ENCODE measurements around the gene CABP4. TPM values are rescaled to one million over a fixed set of nuclear protein-coding genes. Genes with fewer than 3 reads are reported as not detected.

Gene CABP4
- total RNA-seq, 1 experiment from 2014 or later = not detected

DNA sequence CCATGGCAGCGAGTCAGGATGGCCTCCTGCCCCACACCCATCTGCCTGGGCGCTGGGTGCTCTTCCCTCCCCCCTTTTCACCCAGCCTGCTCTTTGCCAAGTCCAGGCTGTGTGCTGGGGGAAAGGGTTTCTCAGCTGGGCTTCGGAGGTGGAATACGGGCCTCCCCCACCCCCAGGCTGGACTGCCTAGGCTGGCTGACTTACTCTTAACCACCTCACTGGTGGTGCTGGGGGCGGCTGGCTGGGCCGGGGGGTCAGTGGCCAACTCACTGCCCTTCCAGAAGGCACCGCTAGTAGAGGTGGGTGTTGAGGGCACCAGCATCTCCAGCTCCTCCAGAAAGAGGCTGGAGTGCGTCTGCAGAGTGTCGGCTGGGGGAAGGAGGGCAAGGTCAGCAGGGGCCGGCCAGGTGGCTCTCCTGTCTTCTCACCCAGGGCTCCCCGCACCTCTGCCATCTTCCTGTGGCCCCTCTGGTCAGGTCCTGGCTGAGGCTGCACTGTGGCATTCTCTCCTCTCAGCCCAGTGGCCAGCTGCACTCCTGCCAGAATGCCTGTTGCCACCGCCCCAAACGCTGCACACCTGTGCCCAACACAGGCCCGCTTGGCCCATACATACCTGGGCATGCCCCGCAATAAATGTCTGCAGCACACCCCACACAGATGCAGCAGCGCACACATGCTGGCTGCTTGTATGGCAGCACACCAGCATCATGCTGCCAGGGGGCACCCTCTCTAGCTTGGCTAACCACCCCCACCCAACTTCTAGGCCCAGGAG, 40.3 kb downstream of the CABP4 start:
- H3K9me3 Mint-ChIP-seq (ENCODE audit: unreplicated experiment) = no peaks in the 10 kb centered on the region
- no peak for DNase-seq
- no peaks in the 10 kb centered on the region for H3K4me1 Mint-ChIP-seq (ENCODE audit: low read depth, unreplicated experiment)
- no peaks in the 10 kb centered on the region for H3K9me3 ChIP-seq
- peaks cover 6% of the 10 kb centered on the region; the same call in 1 of the 2 replicates for H3K36me3 ChIP-seq (ENCODE audit: control insufficient read depth, insufficient read depth, low read length)
- H3K36me3 Mint-ChIP-seq (ENCODE audit: insufficient read depth, unreplicated experiment) = peaks cover 81% of the 10 kb centered on the region
- TF ChIP-seq, protein P1, sequence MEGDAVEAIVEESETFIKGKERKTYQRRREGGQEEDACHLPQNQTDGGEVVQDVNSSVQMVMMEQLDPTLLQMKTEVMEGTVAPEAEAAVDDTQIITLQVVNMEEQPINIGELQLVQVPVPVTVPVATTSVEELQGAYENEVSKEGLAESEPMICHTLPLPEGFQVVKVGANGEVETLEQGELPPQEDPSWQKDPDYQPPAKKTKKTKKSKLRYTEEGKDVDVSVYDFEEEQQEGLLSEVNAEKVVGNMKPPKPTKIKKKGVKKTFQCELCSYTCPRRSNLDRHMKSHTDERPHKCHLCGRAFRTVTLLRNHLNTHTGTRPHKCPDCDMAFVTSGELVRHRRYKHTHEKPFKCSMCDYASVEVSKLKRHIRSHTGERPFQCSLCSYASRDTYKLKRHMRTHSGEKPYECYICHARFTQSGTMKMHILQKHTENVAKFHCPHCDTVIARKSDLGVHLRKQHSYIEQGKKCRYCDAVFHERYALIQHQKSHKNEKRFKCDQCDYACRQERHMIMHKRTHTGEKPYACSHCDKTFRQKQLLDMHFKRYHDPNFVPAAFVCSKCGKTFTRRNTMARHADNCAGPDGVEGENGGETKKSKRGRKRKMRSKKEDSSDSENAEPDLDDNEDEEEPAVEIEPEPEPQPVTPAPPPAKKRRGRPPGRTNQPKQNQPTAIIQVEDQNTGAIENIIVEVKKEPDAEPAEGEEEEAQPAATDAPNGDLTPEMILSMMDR (IDR thresholded peaks at IDR 0.05; ENCODE audit: insufficient read depth in 1 of 2, low read depth in 1 of 2, low read length in 1 of 2, severe bottlenecking in 1 of 2, unreplicated experiment in 1 of 2) = no peak
- H3K27ac Mint-ChIP-seq (ENCODE audit: unreplicated experiment) = no peak overlapping the region
- no peak overlapping the region for H3K4me3 ChIP-seq (ENCODE audit: low read depth, low read length)
- no peaks in the 10 kb centered on the region for H3K27me3 Mint-ChIP-seq (ENCODE audit: insufficient read depth, unreplicated experiment)
- 0 out of 2 replicates have a peak, but pooled peaks cover 5% of the 10 kb centered on the region for H3K4me1 ChIP-seq
- intact Hi-C loops (cut with micrococcal nuclease; ENCODE audit: unreplicated experiment) = no loop called here
- BruUV-seq (replicated peaks) = no TSS peak
- no peak overlapping the region for H3K4me3 Mint-ChIP-seq (ENCODE audit: unreplicated experiment)
- ChIA-PET CTCF (interaction anchor here (0.7 kb wide), 1 partner anchor 816 kb away, joined by 4 read pairs; no protein-coding TSS in a partner anchor), POLR2A (interaction anchor here (0.6 kb wide), 1 partner anchor 18 kb away, joined by 3 read pairs; no protein-coding TSS in a partner anchor)
- no peaks in the 10 kb centered on the region for H3K27me3 ChIP-seq (replicated peaks; ENCODE audit: control insufficient read depth, insufficient read depth, low read length)

- ChIA-PET POLR2A (no interaction called here), CTCF (no interaction called here)
- H3K9me3 ChIP-seq = no peaks in the 10 kb centered on the region
- no peak for DNase-seq
- 0 out of 2 replicates have a peak, but pooled peaks cover 5% of the 10 kb centered on the region for H3K4me1 ChIP-seq
- BruUV-seq (replicated peaks) = no TSS peak
- no peaks in the 10 kb centered on the region for H3K9me3 Mint-ChIP-seq (ENCODE audit: unreplicated experiment)
- H3K27ac Mint-ChIP-seq (ENCODE audit: unreplicated experiment) = no peak overlapping the region
- H3K4me3 Mint-ChIP-seq (ENCODE audit: unreplicated experiment) = no peak overlapping the region
- peaks cover 6% of the 10 kb centered on the region for H3K36me3 ChIP-seq (ENCODE audit: control insufficient read depth, insufficient read depth, low read length)
- no peaks in the 10 kb centered on the region for H3K27me3 ChIP-seq (replicated peaks; ENCODE audit: control insufficient read depth, insufficient read depth, low read length)
- H3K4me1 Mint-ChIP-seq (ENCODE audit: low read depth, unreplicated experiment) = no peaks in the 10 kb centered on the region
- H3K36me3 Mint-ChIP-seq (ENCODE audit: insufficient read depth, unreplicated experiment) = peaks cover 81% of the 10 kb centered on the region
- H3K4me3 ChIP-seq (ENCODE audit: low read depth, low read length) = no peak overlapping the region
- no peaks in the 10 kb centered on the region for H3K27me3 Mint-ChIP-seq (ENCODE audit: insufficient read depth, unreplicated experiment)
- TF ChIP-seq, protein P1 (IDR thresholded peaks at IDR 0.05; ENCODE audit: insufficient read depth in 1 of 2, low read depth in 1 of 2, low read length in 1 of 2, severe bottlenecking in 1 of 2, unreplicated experiment in 1 of 2) = no peak
- intact Hi-C loops (cut with micrococcal nuclease; ENCODE audit: unreplicated experiment) = no loop called here
Measured at GRCh38 chr11:67496113-67496512, 41.0 kb downstream of the CABP4 start.

DNA sequence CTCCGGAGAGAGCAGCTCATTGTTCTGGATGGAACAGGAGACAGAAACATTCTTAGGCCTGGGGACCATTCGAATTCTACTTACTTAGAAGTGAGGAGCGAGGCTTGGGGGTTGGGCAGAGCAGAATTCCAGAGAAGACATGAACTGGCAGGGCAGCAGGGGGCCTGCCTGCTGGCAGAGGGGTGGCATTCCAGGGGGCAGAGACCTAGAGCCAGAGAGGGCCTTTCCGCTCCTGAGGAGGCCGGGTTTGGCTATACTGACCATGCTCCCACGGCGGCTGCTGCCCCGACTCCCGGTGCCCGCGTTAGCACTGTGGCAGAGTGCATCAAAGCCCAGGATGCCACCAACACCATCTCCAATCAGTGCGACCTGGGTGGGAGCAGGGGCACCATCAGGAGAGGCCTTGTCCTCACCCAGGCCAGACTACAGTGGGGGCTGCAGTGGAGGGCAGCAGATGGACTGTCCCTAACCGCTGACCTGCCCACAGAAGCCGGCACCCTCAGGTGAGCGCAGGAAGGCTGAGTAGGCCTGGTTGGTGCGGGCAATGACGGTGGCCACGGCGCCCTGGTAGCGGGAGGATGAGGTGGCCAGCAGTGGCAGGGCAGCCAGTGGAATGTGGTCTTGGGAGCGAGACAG, 42.6 kb downstream of the CABP4 start:
- Histone ChIP-seq H3K4me1 (no peaks in the 10 kb centered on the region), H3K36me3 (ENCODE audit: control insufficient read depth, insufficient read depth, low read length) (peaks cover 4% of the 10 kb centered on the region; the same call in 1 of the 2 replicates), H3K4me3 (ENCODE audit: low read depth, low read length) (no peak overlapping the region), H3K9me3 (no peaks in the 10 kb centered on the region), H3K27me3 (replicated peaks; ENCODE audit: control insufficient read depth, insufficient read depth, low read length) (no peaks in the 10 kb centered on the region)
- Mint-ChIP-seq H3K9me3 (ENCODE audit: unreplicated experiment) (no peaks in the 10 kb centered on the region), H3K36me3 (ENCODE audit: insufficient read depth, unreplicated experiment) (peaks cover 75% of the 10 kb centered on the region), H3K27ac (ENCODE audit: unreplicated experiment) (peak overlapping the region; percentile 71), H3K4me1 (ENCODE audit: low read depth, unreplicated experiment) (peaks cover 3% of the 10 kb centered on the region), H3K27me3 (ENCODE audit: insufficient read depth, unreplicated experiment) (no peaks in the 10 kb centered on the region), H3K4me3 (ENCODE audit: unreplicated experiment) (no peak overlapping the region)
- intact Hi-C loops (cut with micrococcal nuclease; ENCODE audit: unreplicated experiment) = no loop called here
- ChIA-PET POLR2A (no interaction called here), CTCF (interaction anchor here (0.6 kb wide), 1 partner anchor 337 kb away, joined by 3 read pairs; no protein-coding TSS in a partner anchor)
- no TSS peak for BruUV-seq (replicated peaks)
- TF ChIP-seq, protein P1 (IDR thresholded peaks at IDR 0.05; ENCODE audit: insufficient read depth in 1 of 2, low read depth in 1 of 2, low read length in 1 of 2, severe bottlenecking in 1 of 2, unreplicated experiment in 1 of 2) = no peak
- DNase-seq = no peak
